Activated CD8-positive, alpha-beta memory T cell treated with anti-CD3 and anti-CD28 coated beads, Interleukin-2, amount 50 U/mL, for 24 hours (primary cell): ENCODE results near the gene ZNF829.

ENCODE experiments used
- DNase-seq: peaks from one replicate; pipeline ENCODE4 v3.0.0-alpha.2; 2020; ENCODE audit errors: extremely low read depth

Gene ZNF829

GRCh38 chr19:36915992-36916830 is at the start of gene ZNF829, which contains the start of gene ZNF568:
ZNF829 (minus strand) TSS chr19:36916291; CDS start chr19:36915167, 1,124 bp downstream.
ZNF568 (plus strand) TSS chr19:36916332; CDS start chr19:36922771, 6,439 bp downstream.
- peak; percentile 80 for DNase-seq

GRCh38 chr19:36963280-36963679 is 47.2 kb upstream of the ZNF829 start:
- DNase-seq: no peak

GRCh38 chr19:36962346-36962745 is 46.3 kb upstream of the ZNF829 start:
- DNase-seq: no peak

GRCh38 chr19:36950335-36951119 is 34.4 kb upstream of the ZNF829 start:
- no peak for DNase-seq

- DNase-seq: no peak
Measured at GRCh38 chr19:36939153-36939552, 23.1 kb upstream of the ZNF829 start.

- no peak for DNase-seq
Measured at GRCh38 chr19:36931684-36932083, 15.6 kb upstream of the ZNF829 start.

- no peak for DNase-seq
Measured at GRCh38 chr19:36918090-36918489, 2.0 kb upstream of the ZNF829 start.

- DNase-seq: no peak
Measured at GRCh38 chr19:36916991-36917390, 900 bp upstream of the ZNF829 start.

GRCh38 chr19:36898422-36898821 is 17.7 kb downstream of the ZNF829 start:
- no peak for DNase-seq

- DNase-seq: no peak
Measured at GRCh38 chr19:36894849-36895383, 21.2 kb downstream of the ZNF829 start.

- no peak for DNase-seq
Measured at GRCh38 chr19:36891768-36892357, 24.2 kb downstream of the ZNF829 start.

GRCh38 chr19:36876993-36877938 is 38.8 kb downstream of the ZNF829 start:
- DNase-seq: no peak

GRCh38 chr19:36851898-36852297 is 64.2 kb downstream of the ZNF829 start:
- DNase-seq: no peak

- peak; percentile 72 for DNase-seq
Measured at GRCh38 chr19:36850559-36851442, 65.3 kb downstream of the ZNF829 start, which contains the start of gene ZNF345. ZNF345 (plus strand) TSS chr19:36850876; CDS start chr19:36876831, 25,955 bp downstream.

GRCh38 chr19:36849701-36850558 is 66.2 kb downstream of the ZNF829 start:
- DNase-seq: peak; percentile 76

- no peak for DNase-seq
Measured at GRCh38 chr19:36847968-36848367, 68.1 kb downstream of the ZNF829 start.

GRCh38 chr19:36838784-36839324 is 77.2 kb downstream of the ZNF829 start:
- no peak for DNase-seq
